Liver (tissue), 9 donors: ENCODE measurements around the gene HTR3A. TPM values are rescaled to one million over a fixed set of nuclear protein-coding genes. Genes with fewer than 3 reads are reported as not detected.

Experiments used
- DNase-seq: peaks from one replicate; pipeline ENCODE4 v3.0.0-alpha.2; 2017; ENCODE audit warnings: low spot score
- H3K27ac ChIP-seq, 2 donors: one replicate each; pipeline ENCODE4 v1.7.0; 2013; ENCODE audit warnings: inconsistent platforms in 2 of 2, low read length in 2 of 2, control low read depth in 1 of 2, low read depth in 1 of 2, mild to moderate bottlenecking in 1 of 2
- H3K27me3 ChIP-seq, 4 donors: one replicate each; pipeline versions ENCODE4 v1.6.1 to v1.7.0; 2013; ENCODE audit warnings: low read length in 3 of 4, inconsistent platforms in 1 of 4, mild to moderate bottlenecking in 1 of 4, moderate library complexity in 1 of 4; ENCODE audit not compliant: control insufficient read depth in 4 of 4, insufficient read depth in 4 of 4
- H3K36me3 ChIP-seq, 4 donors: one replicate each; pipeline versions ENCODE4 v1.6.1 to v1.7.0; 2013; ENCODE audit warnings: low read length in 3 of 4, mild to moderate bottlenecking in 3 of 4, low read depth in 1 of 4, moderate library complexity in 1 of 4; ENCODE audit not compliant: control insufficient read depth in 4 of 4, insufficient read depth in 3 of 4
- H3K4me1 ChIP-seq, 4 donors: one replicate each; pipeline versions ENCODE4 v1.6.1 to v1.7.0; 2013; ENCODE audit warnings: low read length in 3 of 4, mild to moderate bottlenecking in 3 of 4, moderate library complexity in 1 of 4; ENCODE audit not compliant: control insufficient read depth in 4 of 4, insufficient read depth in 4 of 4
- H3K4me3 ChIP-seq, 3 donors: one replicate each; pipeline versions ENCODE4 v1.6.1 to v1.7.0; 2013; ENCODE audit warnings: low read length in 3 of 3, control low read depth in 1 of 3, low read depth in 1 of 3, mild to moderate bottlenecking in 1 of 3
- H3K9ac ChIP-seq, 2 donors: one replicate each; pipeline ENCODE4 v1.7.0; 2013; ENCODE audit warnings: low read length in 2 of 2, mild to moderate bottlenecking in 2 of 2, moderate library complexity in 2 of 2, control low read depth in 1 of 2, low read depth in 1 of 2
- H3K9me3 ChIP-seq, 4 donors: one replicate each; pipeline versions ENCODE4 v1.6.1 to v1.7.0; 2013; ENCODE audit warnings: low read length in 3 of 4; ENCODE audit not compliant: control insufficient read depth in 4 of 4
- ATF3 ChIP-seq: IDR thresholded peaks from 2 replicates; pipeline ENCODE4 v1.6.1; 2016; ENCODE audit warnings: antibody characterized with exemption
- CTCF ChIP-seq: fragments of 150-350 bp; IDR thresholded peaks from 2 replicates; pipeline ENCODE4 v1.5.1; 2017; ENCODE audit warnings: improper control_type of control experiment, low read depth, low read length; ENCODE audit not compliant: missing input control
- EGR1 ChIP-seq, 2 donors: IDR thresholded peaks; 2 replicates each; pipeline ENCODE4 v1.6.1; 2016 to 2018; ENCODE audit warnings: antibody characterized with exemption in 2 of 2, low read depth in 2 of 2
- FOXA1 ChIP-seq: IDR thresholded peaks from 2 replicates; pipeline ENCODE4 v1.6.1; 2016; ENCODE audit warnings: antibody characterized with exemption
- FOXA2 ChIP-seq: IDR thresholded peaks from 2 replicates; pipeline ENCODE4 v1.6.1; 2016; ENCODE audit warnings: antibody characterized with exemption
- HNF4A ChIP-seq, 2 donors: conservative IDR thresholded peaks; 2 replicates each; pipeline ENCODE4 v1.6.1; 2016; ENCODE audit warnings: antibody characterized with exemption in 2 of 2, mild to moderate bottlenecking in 2 of 2
- HNF4G ChIP-seq: IDR thresholded peaks from 2 replicates; pipeline ENCODE4 v1.6.1; 2016; ENCODE audit warnings: antibody characterized with exemption
- JUND ChIP-seq, 2 donors: IDR thresholded peaks; 2 replicates each; pipeline ENCODE4 v1.6.1; 2016; ENCODE audit warnings: antibody characterized with exemption in 2 of 2
- MAX ChIP-seq: IDR thresholded peaks from 2 replicates; pipeline ENCODE4 v1.6.1; 2016; ENCODE audit warnings: antibody characterized with exemption
- NR2F2 ChIP-seq: IDR thresholded peaks from 2 replicates; pipeline ENCODE4 v1.6.1; 2016; ENCODE audit warnings: antibody characterized with exemption
- RAD21 ChIP-seq, 2 donors: IDR thresholded peaks; 2 replicates each; pipeline ENCODE4 v1.6.1; 2016; ENCODE audit warnings: antibody characterized with exemption in 2 of 2, mild to moderate bottlenecking in 2 of 2
- REST ChIP-seq: IDR thresholded peaks from 2 replicates; pipeline ENCODE4 v1.6.1; 2016; ENCODE audit warnings: antibody characterized with exemption, mild to moderate bottlenecking
- SP1 ChIP-seq: IDR thresholded peaks from 2 replicates; pipeline ENCODE4 v1.6.1; 2018; ENCODE audit warnings: antibody characterized with exemption, mild to moderate bottlenecking
- TAF1 ChIP-seq: conservative IDR thresholded peaks from 2 replicates; pipeline ENCODE4 v1.6.1; 2016; ENCODE audit warnings: antibody characterized with exemption, mild to moderate bottlenecking
- YY1 ChIP-seq: IDR thresholded peaks from 2 replicates; pipeline ENCODE4 v1.6.1; 2016; ENCODE audit warnings: antibody characterized with exemption, mild to moderate bottlenecking
- ZBTB33 ChIP-seq: IDR thresholded peaks from 2 replicates; pipeline ENCODE4 v1.6.1; 2016; ENCODE audit warnings: antibody characterized with exemption
- WGBS: extraction: QIAGEN DNeasy Blood & Tissue Kit; methylation state at CpG from one replicate; pipeline ENCODE4 v1.1.7; 2013; 5-methylcytosine and 5-hydroxymethylcytosine counted together
- polyA plus RNA-seq, 2 donors: library from polyadenylated mRNA; stranded (reverse) in 1 of 2; unstranded in 1 of 2; fragments of 200-250 nt in 1 of 2; fragments of >200 nt in 1 of 2; fragmentation: Nextera tagmentation in 1 of 2; extraction: Ambion mirVana in 1 of 2; gene quantifications; one replicate each; pipeline versions ENCODE4 v1.2.1 to v1.2.3, GENCODE V29; 2013 to 2015
- total RNA-seq, 2 donors: library from RNA; depleted of rRNA; stranded (reverse); fragments of >200 nt; gene quantifications; one replicate each; pipeline ENCODE4 v1.2.3, GENCODE V29; 2014
- donor health status: healthy.
- donor health status: healthy.
- donor health status: healthy.
- donor health status: healthy.
- donor health status: healthy.

Gene HTR3A
- total and polyA plus RNA-seq, 4 donors = not detected

- TF ChIP-seq HNF4A (conservative IDR thresholded peaks at IDR 0.05) (no peak), ATF3 (no peak), NR2F2 (no peak), REST (no peak), TAF1 (no peak), ZBTB33 (no peak), RAD21 (IDR thresholded peaks at IDR 0.05) (no peak), HNF4G (no peak), SP1 (no peak), FOXA1 (no peak), FOXA2 (no peak), CTCF (no peak), JUND (IDR thresholded peaks at IDR 0.05) (no peak), MAX (no peak)
- H3K27ac ChIP-seq = no peak overlapping the region
- no peak for DNase-seq
- 80% methylated on average over 18 of the region's 18 CpGs for WGBS
- no peaks in the 10 kb centered on the region for H3K9me3 ChIP-seq
- no peak overlapping the region for H3K4me3 ChIP-seq
- H3K9ac ChIP-seq = no peak overlapping the region
- H3K27me3 ChIP-seq = no peaks in the 10 kb centered on the region
- H3K4me1 ChIP-seq = peaks cover 0 to 6% (median 2%) of the 10 kb centered on the region in 4 donors
- no peaks in the 10 kb centered on the region for H3K36me3 ChIP-seq
Measured at GRCh38 chr11:113986351-113987140, 11.6 kb downstream of the HTR3A start.

GRCh38 chr11:113989381-113989780 is 14.5 kb downstream of the HTR3A start:
- WGBS = 83% methylated on average over 15 of the region's 15 CpGs
- no peaks in the 10 kb centered on the region for H3K36me3 ChIP-seq
- no peak overlapping the region for H3K4me3 ChIP-seq
- H3K4me1 ChIP-seq = peaks cover 0 to 6% (median 2%) of the 10 kb centered on the region in 4 donors
- no peak for DNase-seq
- H3K27ac ChIP-seq = no peak overlapping the region
- no peaks in the 10 kb centered on the region for H3K27me3 ChIP-seq
- no peaks in the 10 kb centered on the region for H3K9me3 ChIP-seq
- no peak overlapping the region for H3K9ac ChIP-seq
- TF ChIP-seq ATF3 = no peak
- TF ChIP-seq EGR1 (IDR thresholded peaks at IDR 0.05; ENCODE audit: low read depth in 2 of 2) = no peak
- no peak for TF ChIP-seq FOXA1
- no peak for TF ChIP-seq HNF4A (conservative IDR thresholded peaks at IDR 0.05)
- no peak for TF ChIP-seq YY1
- no peak for TF ChIP-seq REST
- no peak for TF ChIP-seq MAX
- TF ChIP-seq ZBTB33 = no peak
